HPDE6-E6E7 (cell line): Measurements from ENCODE around the gene CSNK1G3.
"Not testable (repeated sequence)": the region's sequence is repeated elsewhere in the genome, so short reads cannot be mapped to it uniquely, and the experiment has no call there.

ENCODE experiments used
- DNase-seq: peaks from one replicate; pipeline ENCODE4 v3.0.0; 2011; ENCODE audit warnings: missing footprints; ENCODE audit errors: extremely low spot score

Gene CSNK1G3

GRCh38 chr5:123511648-123512605 is at the start of gene CSNK1G3:
TSS of gene CSNK1G3 (plus strand) at chr5:123512177. CDS start at chr5:123545664, 33,487 bp downstream.
- peak; percentile 96 for DNase-seq

GRCh38 chr5:123466839-123467238 is 45.1 kb upstream of the CSNK1G3 start:
- not testable (repeated sequence) for DNase-seq

- no peak for DNase-seq
These were observed 40.6 kb upstream of the CSNK1G3 start for GRCh38 chr5:123471385-123471784.

- DNase-seq: no peak
These were observed 39.6 kb upstream of the CSNK1G3 start for GRCh38 chr5:123472150-123472924.

- DNase-seq: no peak
These were observed 37.7 kb upstream of the CSNK1G3 start for GRCh38 chr5:123474228-123474627.

GRCh38 chr5:123476731-123477130 is 35.2 kb upstream of the CSNK1G3 start:
- DNase-seq: no peak

GRCh38 chr5:123478546-123478945 is 33.4 kb upstream of the CSNK1G3 start:
- no peak for DNase-seq

- DNase-seq: no peak
These were observed 29.7 kb upstream of the CSNK1G3 start for GRCh38 chr5:123482258-123482657.

- DNase-seq: no peak
These were observed 28.4 kb upstream of the CSNK1G3 start for GRCh38 chr5:123483446-123484077.

GRCh38 chr5:123485275-123485674 is 26.7 kb upstream of the CSNK1G3 start:
- no peak for DNase-seq

GRCh38 chr5:123486951-123487655 is 24.9 kb upstream of the CSNK1G3 start:
- no peak for DNase-seq

- DNase-seq: no peak
These were observed 21.0 kb upstream of the CSNK1G3 start for GRCh38 chr5:123490974-123491373.

GRCh38 chr5:123495211-123495610 is 16.8 kb upstream of the CSNK1G3 start:
- not testable (repeated sequence) for DNase-seq

GRCh38 chr5:123496892-123497291 is 15.1 kb upstream of the CSNK1G3 start:
- DNase-seq: no peak

- no peak for DNase-seq
These were observed 11.5 kb upstream of the CSNK1G3 start for GRCh38 chr5:123500471-123500870.

- DNase-seq: no peak
These were observed 9.9 kb upstream of the CSNK1G3 start for GRCh38 chr5:123502120-123502519.

GRCh38 chr5:123503299-123503698 is 8.7 kb upstream of the CSNK1G3 start:
- DNase-seq: no peak

GRCh38 chr5:123505633-123506032 is 6.3 kb upstream of the CSNK1G3 start:
- no peak for DNase-seq

- DNase-seq: no peak
These were observed 3.5 kb upstream of the CSNK1G3 start for GRCh38 chr5:123508441-123508840.

GRCh38 chr5:123511290-123511647 is 708 bp upstream of the CSNK1G3 start:
- DNase-seq: peak; percentile 34

- DNase-seq: peak; percentile 9
These were observed 859 bp downstream of the CSNK1G3 start for GRCh38 chr5:123512611-123513461.
